Endodermal cell (in vitro differentiated cells): ENCODE data around the gene DCLK1. TPM values are rescaled to one million over a fixed set of nuclear protein-coding genes. Genes with fewer than 3 reads are reported as not detected.

ENCODE experiments used
- DNase-seq: peaks from one replicate; pipeline ENCODE4 v3.0.0-alpha.2; 2017
- H3K27ac ChIP-seq: 2 replicates; pipeline ENCODE4 v1.5.1; 2013; ENCODE audit warnings: mild to moderate bottlenecking, low read depth, low read length, moderate library complexity
- H3K27me3 ChIP-seq: 2 replicates; pipeline ENCODE4 v1.6.1; 2013; ENCODE audit warnings: mild to moderate bottlenecking, low read length, moderate library complexity; ENCODE audit not compliant: insufficient read depth, control insufficient read depth, poor library complexity, severe bottlenecking
- H3K36me3 ChIP-seq: 2 replicates; pipeline ENCODE4 v1.7.0; 2013; ENCODE audit warnings: mild to moderate bottlenecking, low read length, moderate library complexity; ENCODE audit not compliant: control insufficient read depth, insufficient read depth
- H3K4me1 ChIP-seq: one replicate; pipeline ENCODE4 v1.7.0; 2013; ENCODE audit warnings: low read length; ENCODE audit not compliant: control insufficient read depth, insufficient read depth
- H3K4me3 ChIP-seq: 2 replicates; pipeline ENCODE4 v1.5.1; 2013; ENCODE audit warnings: mild to moderate bottlenecking, low read length, moderate library complexity
- H3K9ac ChIP-seq: 2 replicates; pipeline ENCODE4 v1.6.1; 2013; ENCODE audit warnings: mild to moderate bottlenecking, low read length, moderate library complexity; ENCODE audit not compliant: poor library complexity, severe bottlenecking; ENCODE audit errors: extremely low read depth
- H3K9me3 ChIP-seq: 2 replicates; pipeline ENCODE4 v1.6.1; 2013; ENCODE audit warnings: mild to moderate bottlenecking, low read length, moderate library complexity; ENCODE audit not compliant: control insufficient read depth
- H3K27ac Mint-ChIP-seq: 2 replicates; pipeline ENCODE4 v1.8.0; 2020; ENCODE audit warnings: mixed read lengths
- H3K27me3 Mint-ChIP-seq: 2 replicates; pipeline ENCODE4 v1.8.0; 2021; ENCODE audit warnings: mild to moderate bottlenecking, mixed read lengths; ENCODE audit not compliant: insufficient read depth
- H3K36me3 Mint-ChIP-seq: 2 replicates; pipeline ENCODE4 v1.8.0; 2020; ENCODE audit warnings: low read depth, mixed read lengths
- H3K4me1 Mint-ChIP-seq: 2 replicates; pipeline ENCODE4 v1.8.0; 2020; ENCODE audit warnings: mixed read lengths
- H3K4me3 Mint-ChIP-seq: 2 replicates; pipeline ENCODE4 v1.8.0; 2020; ENCODE audit warnings: mild to moderate bottlenecking, moderate library complexity, mixed read lengths
- H3K9me3 Mint-ChIP-seq: 2 replicates; pipeline ENCODE4 v1.8.0; 2020; ENCODE audit warnings: mild to moderate bottlenecking, mixed read lengths
- WGBS, 2 experiments: methylation state at CpG; one replicate each; pipeline versions ENCODE4 v1.1.5 to v1.1.7; 2013; ENCODE audit warnings: missing lambda C conversion rate in 2 of 2, mixed read lengths in 1 of 2; ENCODE audit not compliant: insufficient coverage in 1 of 2, insufficient read length in 1 of 2; 5-methylcytosine and 5-hydroxymethylcytosine counted together
- total RNA-seq, 2 donors: library from RNA; stranded (reverse); fragmentation: NEBNext Ultra II Directional in 1 of 2; extraction: Animal tissue kit (Norgen Biotek cat#: 25700) in 1 of 2; gene quantifications; 2 replicates in 1 of 2; 3 replicates in 1 of 2; pipeline ENCODE4 v1.2.1, GENCODE V29; 2021
- TF ChIP-seq, protein P1 (sequence below): fragments of 200-600 bp; sonication (generic); conservative IDR thresholded peaks from 2 replicates; pipeline ENCODE4 v1.5.0; 2021; ENCODE audit warnings: antibody characterized with exemption, mild to moderate bottlenecking

DCLK1 gene
- total RNA-seq, 2 donors from 2014 or later: 3.0 to 32.8 TPM

DNA sequence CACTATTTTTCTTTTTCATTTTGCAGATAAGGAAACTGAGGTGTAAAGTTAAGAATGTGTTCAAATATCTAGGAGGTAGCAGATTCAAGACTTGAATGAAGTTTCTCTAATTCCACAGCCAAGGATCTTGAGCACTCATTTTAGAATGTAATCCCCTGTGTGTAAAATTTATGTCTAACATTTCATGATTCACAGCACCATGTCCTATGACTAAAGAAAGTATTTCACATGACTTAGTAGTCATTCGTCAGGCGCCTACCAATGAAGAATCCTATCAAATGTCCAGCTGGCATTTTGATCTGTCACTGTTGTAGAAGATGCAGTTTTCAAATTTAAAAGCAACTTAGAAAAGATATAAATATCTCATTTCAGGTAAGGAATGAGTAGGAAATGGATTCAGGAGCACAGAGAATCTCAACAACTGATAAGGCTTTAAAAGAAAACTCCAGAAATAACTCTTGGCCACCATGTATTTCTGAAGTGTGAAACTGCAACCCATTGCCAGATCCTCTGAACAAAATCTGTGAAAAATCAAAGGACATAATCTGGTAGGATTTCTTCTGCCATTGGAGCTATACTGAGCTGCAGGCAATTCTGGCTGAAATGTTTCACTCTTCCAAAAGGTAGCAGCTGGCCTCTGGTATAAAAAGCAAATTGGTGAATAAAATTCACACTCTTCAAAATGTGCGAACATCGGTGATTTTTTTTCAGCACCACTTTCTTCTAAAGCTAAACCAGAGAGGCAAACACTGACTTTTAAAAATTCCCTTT is 92.2 kb downstream of the DCLK1 start:
- Mint-ChIP-seq H3K4me1 (peaks cover 2% of the 10 kb centered on the region), H3K27ac (no peak overlapping the region), H3K27me3 (no peaks in the 10 kb centered on the region), H3K36me3 (no peaks in the 10 kb centered on the region), H3K9me3 (no peaks in the 10 kb centered on the region), H3K4me3 (no peak overlapping the region)
- Histone ChIP-seq H3K9ac (no peak overlapping the region), H3K27ac (no peak overlapping the region), H3K9me3 (no peaks in the 10 kb centered on the region), H3K27me3 (no peaks in the 10 kb centered on the region), H3K36me3 (no peaks in the 10 kb centered on the region), H3K4me3 (no peak overlapping the region), H3K4me1 (no peaks in the 10 kb centered on the region)
- DNase-seq: no peak
- 94% methylated on average over 3 to 4 of the region's 4 CpGs for WGBS, 2 experiments
- TF ChIP-seq, protein P1, sequence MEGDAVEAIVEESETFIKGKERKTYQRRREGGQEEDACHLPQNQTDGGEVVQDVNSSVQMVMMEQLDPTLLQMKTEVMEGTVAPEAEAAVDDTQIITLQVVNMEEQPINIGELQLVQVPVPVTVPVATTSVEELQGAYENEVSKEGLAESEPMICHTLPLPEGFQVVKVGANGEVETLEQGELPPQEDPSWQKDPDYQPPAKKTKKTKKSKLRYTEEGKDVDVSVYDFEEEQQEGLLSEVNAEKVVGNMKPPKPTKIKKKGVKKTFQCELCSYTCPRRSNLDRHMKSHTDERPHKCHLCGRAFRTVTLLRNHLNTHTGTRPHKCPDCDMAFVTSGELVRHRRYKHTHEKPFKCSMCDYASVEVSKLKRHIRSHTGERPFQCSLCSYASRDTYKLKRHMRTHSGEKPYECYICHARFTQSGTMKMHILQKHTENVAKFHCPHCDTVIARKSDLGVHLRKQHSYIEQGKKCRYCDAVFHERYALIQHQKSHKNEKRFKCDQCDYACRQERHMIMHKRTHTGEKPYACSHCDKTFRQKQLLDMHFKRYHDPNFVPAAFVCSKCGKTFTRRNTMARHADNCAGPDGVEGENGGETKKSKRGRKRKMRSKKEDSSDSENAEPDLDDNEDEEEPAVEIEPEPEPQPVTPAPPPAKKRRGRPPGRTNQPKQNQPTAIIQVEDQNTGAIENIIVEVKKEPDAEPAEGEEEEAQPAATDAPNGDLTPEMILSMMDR: no peak

DNA sequence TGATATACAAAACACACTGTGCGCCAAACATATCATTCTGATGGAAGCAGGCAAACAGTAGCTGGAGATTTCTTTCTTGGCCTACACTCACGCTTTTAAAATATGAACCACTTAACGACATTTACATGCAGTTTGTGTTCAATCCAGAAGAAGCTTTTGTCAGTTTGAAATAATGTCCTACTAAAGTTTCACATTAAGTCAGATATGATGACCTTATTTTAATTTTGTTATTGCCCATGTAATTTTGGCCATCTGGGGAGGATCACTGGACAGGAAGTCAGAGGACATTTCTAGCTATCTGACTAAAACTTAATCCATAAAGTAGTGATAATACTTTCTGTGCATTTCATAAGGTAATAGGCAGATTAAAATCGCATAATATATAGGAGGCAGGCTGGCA is 98.1 kb downstream of the DCLK1 start:
- Histone ChIP-seq H3K9ac (no peak overlapping the region), H3K27me3 (no peaks in the 10 kb centered on the region), H3K36me3 (no peaks in the 10 kb centered on the region), H3K27ac (no peak overlapping the region), H3K4me1 (peaks cover 2% of the 10 kb centered on the region), H3K4me3 (no peak overlapping the region), H3K9me3 (no peaks in the 10 kb centered on the region)
- no peaks in the 10 kb centered on the region for H3K36me3 Mint-ChIP-seq
- H3K27me3 Mint-ChIP-seq: no peaks in the 10 kb centered on the region
- peaks cover 2% of the 10 kb centered on the region for H3K9me3 Mint-ChIP-seq
- H3K27ac Mint-ChIP-seq: no peak overlapping the region
- no peak for DNase-seq
- WGBS, 2 experiments: 91 to 100% methylated on average over 1 to 4 of the region's 4 CpGs
- peaks cover 5% of the 10 kb centered on the region for H3K4me1 Mint-ChIP-seq
- TF ChIP-seq, protein P1: no peak
- H3K4me3 Mint-ChIP-seq: no peak overlapping the region

DNA sequence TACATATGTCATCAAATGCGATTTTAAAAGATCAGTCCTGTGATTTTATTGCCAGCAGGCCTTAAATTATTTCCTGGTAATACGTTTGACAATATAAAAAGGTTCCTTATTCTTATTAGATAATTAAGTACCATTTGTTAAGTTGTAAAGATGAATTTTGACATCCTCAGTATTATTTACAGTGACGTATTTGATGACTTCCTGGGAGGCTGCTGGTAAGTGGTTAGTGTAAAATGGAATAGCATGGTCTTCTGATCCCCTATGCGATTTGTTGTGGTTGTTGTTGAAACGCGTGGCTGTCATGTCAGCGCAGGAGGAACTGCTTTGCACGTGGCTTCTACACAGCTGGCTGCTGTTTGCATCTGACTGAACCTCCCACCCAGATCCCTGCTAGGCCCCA is 99.7 kb downstream of the DCLK1 start:
- no peaks in the 10 kb centered on the region for H3K36me3 Mint-ChIP-seq
- peaks cover 5% of the 10 kb centered on the region for H3K4me1 Mint-ChIP-seq
- no peak overlapping the region for H3K27ac ChIP-seq
- H3K9me3 Mint-ChIP-seq: peaks cover 10% of the 10 kb centered on the region
- peaks cover 4% of the 10 kb centered on the region for H3K9me3 ChIP-seq
- H3K4me1 ChIP-seq: peaks cover 2% of the 10 kb centered on the region
- no peak overlapping the region for H3K4me3 Mint-ChIP-seq
- no peaks in the 10 kb centered on the region for H3K36me3 ChIP-seq
- no peak for DNase-seq
- H3K4me3 ChIP-seq: no peak overlapping the region
- no peaks in the 10 kb centered on the region for H3K27me3 Mint-ChIP-seq
- 86% methylated on average over 8 of the region's 8 CpGs; no CpG with 5 or more reads in 1 of the 2 experiments for WGBS, 2 experiments
- no peak overlapping the region for H3K9ac ChIP-seq
- no peak overlapping the region for H3K27ac Mint-ChIP-seq
- TF ChIP-seq, protein P1: no peak
- no peaks in the 10 kb centered on the region for H3K27me3 ChIP-seq
